Stimulated activated naive CD8-positive, alpha-beta T cell treated with anti-CD3 and anti-CD28 coated beads, Interleukin-15, Interleukin-2, amounts not matched to agents 100 ng/mL and 50 ng/mL, for 24 hours (primary cell): ENCODE data around the gene NT5E.
"Not testable (repeated sequence)": the region's sequence is repeated elsewhere in the genome, so short reads cannot be mapped to it uniquely, and the experiment has no call there.

Experiments used
- H3K27ac Mint-ChIP-seq: one replicate; pipeline ENCODE4 v1.8.0; 2021; ENCODE audit warnings: mild to moderate bottlenecking, mixed read lengths
- H3K27me3 Mint-ChIP-seq: one replicate; pipeline ENCODE4 v1.8.0; 2021; ENCODE audit warnings: mixed read lengths
- H3K36me3 Mint-ChIP-seq: one replicate; pipeline ENCODE4 v1.8.0; 2021; ENCODE audit warnings: low read depth, mixed read lengths
- H3K4me1 Mint-ChIP-seq: one replicate; pipeline ENCODE4 v1.8.0; 2021; ENCODE audit warnings: low read depth, mixed read lengths
- H3K4me3 Mint-ChIP-seq: one replicate; pipeline ENCODE4 v1.8.0; 2021; ENCODE audit warnings: mild to moderate bottlenecking, mixed read lengths
- H3K9me3 Mint-ChIP-seq: one replicate; pipeline ENCODE4 v1.8.0; 2021; ENCODE audit warnings: mixed read lengths

The NT5E gene

GRCh38 chr6:85449818-85450759, at the start of gene NT5E:
TSS of gene NT5E (plus strand) at chr6:85450083. CDS start at chr6:85450140, 57 bp downstream.
- H3K4me1 Mint-ChIP-seq = peaks cover 78% of the 10 kb centered on the region
- peaks cover 21% of the 10 kb centered on the region for H3K27me3 Mint-ChIP-seq
- peaks cover 29% of the 10 kb centered on the region for H3K36me3 Mint-ChIP-seq
- peak within 1 kb of the TSS; percentile 97 for H3K4me3 Mint-ChIP-seq
- H3K27ac Mint-ChIP-seq = peak within 1 kb of the TSS; percentile 90
- H3K9me3 Mint-ChIP-seq = no peaks in the 10 kb centered on the region

- peaks cover 48% of the 10 kb centered on the region for H3K4me1 Mint-ChIP-seq
- H3K27ac Mint-ChIP-seq = no peak overlapping the region
- H3K27me3 Mint-ChIP-seq = no peaks in the 10 kb centered on the region
- no peaks in the 10 kb centered on the region for H3K9me3 Mint-ChIP-seq
- no peak overlapping the region for H3K4me3 Mint-ChIP-seq
- no peaks in the 10 kb centered on the region for H3K36me3 Mint-ChIP-seq
Measured at GRCh38 chr6:85400331-85400730, 49.6 kb upstream of the NT5E start.

- Mint-ChIP-seq H3K4me3 (peak overlapping the region; percentile 42), H3K36me3 (no peaks in the 10 kb centered on the region), H3K27me3 (no peaks in the 10 kb centered on the region), H3K9me3 (no peaks in the 10 kb centered on the region), H3K27ac (peak overlapping the region; percentile 86), H3K4me1 (peaks cover 58% of the 10 kb centered on the region)
Measured at GRCh38 chr6:85401186-85402021, 48.5 kb upstream of the NT5E start.

- no peaks in the 10 kb centered on the region for H3K36me3 Mint-ChIP-seq
- H3K27ac Mint-ChIP-seq = peak overlapping the region; percentile 86
- no peak overlapping the region for H3K4me3 Mint-ChIP-seq
- H3K27me3 Mint-ChIP-seq = no peaks in the 10 kb centered on the region
- H3K9me3 Mint-ChIP-seq = no peaks in the 10 kb centered on the region
- H3K4me1 Mint-ChIP-seq = peaks cover 65% of the 10 kb centered on the region
Measured at GRCh38 chr6:85402071-85402470, 47.8 kb upstream of the NT5E start.

- Mint-ChIP-seq H3K36me3 (no peaks in the 10 kb centered on the region), H3K9me3 (no peaks in the 10 kb centered on the region), H3K27ac (no peak overlapping the region), H3K27me3 (no peaks in the 10 kb centered on the region), H3K4me3 (no peak overlapping the region), H3K4me1 (peaks cover 67% of the 10 kb centered on the region)
Measured at GRCh38 chr6:85402922-85403321, 47.0 kb upstream of the NT5E start.

- H3K27ac Mint-ChIP-seq = peak overlapping the region; percentile 47
- H3K4me3 Mint-ChIP-seq = no peak overlapping the region
- no peaks in the 10 kb centered on the region for H3K9me3 Mint-ChIP-seq
- peaks cover 67% of the 10 kb centered on the region for H3K4me1 Mint-ChIP-seq
- no peaks in the 10 kb centered on the region for H3K36me3 Mint-ChIP-seq
- H3K27me3 Mint-ChIP-seq = no peaks in the 10 kb centered on the region
Measured at GRCh38 chr6:85403331-85404015, 46.4 kb upstream of the NT5E start.

GRCh38 chr6:85404016-85404563, 45.8 kb upstream of the NT5E start:
- H3K36me3 Mint-ChIP-seq, H3K9me3 Mint-ChIP-seq, H3K4me3 Mint-ChIP-seq, H3K27me3 Mint-ChIP-seq, H3K27ac Mint-ChIP-seq: not testable (repeated sequence)
- peaks cover 67% of the 10 kb centered on the region for H3K4me1 Mint-ChIP-seq

GRCh38 chr6:85404564-85405174, 45.2 kb upstream of the NT5E start:
- peaks cover 67% of the 10 kb centered on the region for H3K4me1 Mint-ChIP-seq
- H3K4me3 Mint-ChIP-seq = no peak overlapping the region
- no peaks in the 10 kb centered on the region for H3K36me3 Mint-ChIP-seq
- H3K27ac Mint-ChIP-seq = peak overlapping the region; percentile 24
- no peaks in the 10 kb centered on the region for H3K9me3 Mint-ChIP-seq
- H3K27me3 Mint-ChIP-seq = no peaks in the 10 kb centered on the region

- H3K4me3 Mint-ChIP-seq = no peak overlapping the region
- H3K4me1 Mint-ChIP-seq = peaks cover 64% of the 10 kb centered on the region
- H3K27ac Mint-ChIP-seq = peak overlapping the region; percentile 17
- H3K27me3 Mint-ChIP-seq = no peaks in the 10 kb centered on the region
- H3K9me3 Mint-ChIP-seq = no peaks in the 10 kb centered on the region
- no peaks in the 10 kb centered on the region for H3K36me3 Mint-ChIP-seq
Measured at GRCh38 chr6:85405175-85405852, 44.6 kb upstream of the NT5E start.

GRCh38 chr6:85405853-85406198, 44.1 kb upstream of the NT5E start:
- H3K27me3 Mint-ChIP-seq = no peaks in the 10 kb centered on the region

GRCh38 chr6:85406641-85407075, 43.2 kb upstream of the NT5E start:
- H3K36me3 Mint-ChIP-seq = no peaks in the 10 kb centered on the region
- no peak overlapping the region for H3K27ac Mint-ChIP-seq
- peaks cover 54% of the 10 kb centered on the region for H3K4me1 Mint-ChIP-seq

More at GRCh38 chr6:85405853-85406198, 44.1 kb upstream of the NT5E start:
- Mint-ChIP-seq H3K4me3 (no peak overlapping the region), H3K9me3 (no peaks in the 10 kb centered on the region), H3K4me1 (peaks cover 62% of the 10 kb centered on the region), H3K27ac (peak overlapping the region; percentile 17), H3K36me3 (no peaks in the 10 kb centered on the region)

GRCh38 chr6:85408039-85408438, 41.8 kb upstream of the NT5E start:
- peaks cover 42% of the 10 kb centered on the region for H3K4me1 Mint-ChIP-seq
- H3K27ac Mint-ChIP-seq = no peak overlapping the region
- no peaks in the 10 kb centered on the region for H3K27me3 Mint-ChIP-seq
- H3K4me3 Mint-ChIP-seq = no peak overlapping the region
- no peaks in the 10 kb centered on the region for H3K9me3 Mint-ChIP-seq
- H3K36me3 Mint-ChIP-seq = no peaks in the 10 kb centered on the region

More at GRCh38 chr6:85406641-85407075, 43.2 kb upstream of the NT5E start:
- Mint-ChIP-seq H3K9me3 (no peaks in the 10 kb centered on the region), H3K4me3 (no peak overlapping the region), H3K27me3 (no peaks in the 10 kb centered on the region)

- Mint-ChIP-seq H3K27me3 (no peaks in the 10 kb centered on the region), H3K4me1 (peaks cover 27% of the 10 kb centered on the region), H3K27ac (no peak overlapping the region), H3K36me3 (no peaks in the 10 kb centered on the region), H3K9me3 (no peaks in the 10 kb centered on the region), H3K4me3 (no peak overlapping the region)
Measured at GRCh38 chr6:85412911-85413430, 36.9 kb upstream of the NT5E start.
